ENCODE measurements around the gene SIL1.

DNA sequence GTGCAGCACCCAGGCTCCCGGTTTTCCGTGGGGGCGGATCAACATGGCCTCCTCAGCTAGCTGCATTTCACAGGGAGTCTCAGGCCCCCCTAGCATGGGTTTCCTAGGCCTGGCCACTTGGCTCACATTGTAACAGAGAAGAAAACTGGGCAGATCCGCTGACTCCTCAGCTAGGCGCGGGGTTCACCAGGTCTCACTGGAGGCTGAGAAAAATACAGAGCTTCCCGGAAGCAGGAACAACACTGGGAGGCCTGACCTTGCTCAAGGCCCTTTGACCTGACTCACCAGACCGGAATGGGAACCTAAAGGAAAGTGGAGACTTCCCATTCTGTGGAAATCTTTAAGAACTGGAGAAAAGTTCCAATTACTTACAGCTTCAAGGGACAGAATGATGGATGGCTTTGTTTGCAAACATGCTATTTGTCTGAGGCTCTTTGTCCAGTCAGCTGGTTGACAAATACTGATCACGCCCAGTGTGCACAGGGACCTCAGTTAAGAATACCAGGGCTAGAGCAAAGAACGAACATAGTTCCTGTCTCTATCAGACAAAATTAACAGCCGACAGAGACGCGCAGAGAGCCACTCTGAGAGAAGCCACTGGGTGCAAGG, 234.3 kb downstream of the SIL1 start:
- TF ChIP-seq POLR2A (IDR thresholded peaks at IDR 0.05) (no peak), POLR2AphosphoS5 (IDR thresholded peaks at IDR 0.05) (no peak), EP300 (IDR thresholded peaks at IDR 0.05) (no peak)
- TF ChIP-seq, protein P1, sequence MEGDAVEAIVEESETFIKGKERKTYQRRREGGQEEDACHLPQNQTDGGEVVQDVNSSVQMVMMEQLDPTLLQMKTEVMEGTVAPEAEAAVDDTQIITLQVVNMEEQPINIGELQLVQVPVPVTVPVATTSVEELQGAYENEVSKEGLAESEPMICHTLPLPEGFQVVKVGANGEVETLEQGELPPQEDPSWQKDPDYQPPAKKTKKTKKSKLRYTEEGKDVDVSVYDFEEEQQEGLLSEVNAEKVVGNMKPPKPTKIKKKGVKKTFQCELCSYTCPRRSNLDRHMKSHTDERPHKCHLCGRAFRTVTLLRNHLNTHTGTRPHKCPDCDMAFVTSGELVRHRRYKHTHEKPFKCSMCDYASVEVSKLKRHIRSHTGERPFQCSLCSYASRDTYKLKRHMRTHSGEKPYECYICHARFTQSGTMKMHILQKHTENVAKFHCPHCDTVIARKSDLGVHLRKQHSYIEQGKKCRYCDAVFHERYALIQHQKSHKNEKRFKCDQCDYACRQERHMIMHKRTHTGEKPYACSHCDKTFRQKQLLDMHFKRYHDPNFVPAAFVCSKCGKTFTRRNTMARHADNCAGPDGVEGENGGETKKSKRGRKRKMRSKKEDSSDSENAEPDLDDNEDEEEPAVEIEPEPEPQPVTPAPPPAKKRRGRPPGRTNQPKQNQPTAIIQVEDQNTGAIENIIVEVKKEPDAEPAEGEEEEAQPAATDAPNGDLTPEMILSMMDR (IDR thresholded peaks at IDR 0.05), result no peak
